ENCODE data around the gene SYPL1.

SYPL1 gene

DNA sequence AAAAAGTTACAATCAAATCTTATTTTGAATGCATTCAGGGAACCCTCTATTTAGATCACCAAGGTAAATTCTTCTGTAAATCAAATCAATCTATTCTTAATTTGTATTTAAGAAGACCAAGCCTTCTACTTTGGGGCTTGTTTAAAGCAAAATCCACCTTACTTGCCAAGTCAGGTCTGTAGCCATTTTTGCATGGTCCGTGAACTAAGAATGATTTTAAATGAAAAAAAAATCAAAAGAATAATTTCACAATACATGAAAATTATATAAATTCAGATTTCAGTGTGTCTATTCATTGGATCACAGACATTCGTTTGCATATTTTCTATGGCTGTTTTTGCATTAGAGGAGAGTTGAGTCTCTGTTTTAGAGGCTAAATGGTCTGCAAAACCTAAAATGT lies 59.4 kb downstream of the SYPL1 start:
- ChIA-PET POLR2A (no interaction called here), CTCF (interaction anchor here (0.7 kb wide), 1 partner anchor 115 kb away, joined by 3 read pairs; no protein-coding TSS in a partner anchor)
- Histone ChIP-seq H3K4me3 (ENCODE audit: low read depth, low read length) (no peak overlapping the region), H3K4me1 (ENCODE audit: control insufficient read depth, insufficient read depth, low read length) (peaks cover 2% of the 10 kb centered on the region; the same call in 1 of the 2 replicates), H3K9me3 (ENCODE audit: control insufficient read depth, insufficient read depth, low read depth, low read length) (no peaks in the 10 kb centered on the region), H3K36me3 (ENCODE audit: control insufficient read depth in 2 of 2, insufficient read depth in 1 of 2, low read length in 2 of 2) (no peaks in the 10 kb centered on the region), H3K27ac (ENCODE audit: extremely low read depth, low read depth, low read length) (no peak overlapping the region)
- no peak for TF ChIP-seq ZNF530 (tag by site-specific recombination; IDR thresholded peaks at IDR 0.05; ENCODE audit: low read depth)
- no peak for TF ChIP-seq ZNF16 (tag by site-specific recombination; IDR thresholded peaks at IDR 0.05; ENCODE audit: low read depth)
- no peak for TF ChIP-seq ZBTB1 (tag by site-specific recombination; IDR thresholded peaks at IDR 0.05)
- TF ChIP-seq ZNF639 (tag by site-specific recombination; IDR thresholded peaks at IDR 0.05), result no peak

DNA sequence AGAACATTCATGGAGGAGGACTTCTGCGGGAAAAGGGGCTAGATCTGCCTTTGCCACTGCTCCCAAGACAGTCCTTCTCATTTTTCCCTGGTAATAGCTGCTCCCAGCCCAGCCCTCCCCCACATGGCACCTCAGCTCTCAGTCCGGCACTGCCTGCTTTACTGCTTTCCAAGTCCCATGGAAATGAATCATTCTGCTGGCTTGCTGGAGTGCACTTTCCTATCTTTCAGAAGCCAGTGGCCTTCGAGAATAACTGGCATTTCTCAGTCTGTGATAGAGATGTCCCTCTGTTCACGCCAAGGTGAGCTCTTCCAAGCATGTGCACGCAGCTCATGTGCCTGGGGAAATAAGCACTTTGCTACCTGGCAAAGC lies 61.4 kb downstream of the SYPL1 start:
- H3K4me3 ChIP-seq (ENCODE audit: low read depth, low read length), result no peak overlapping the region
- ChIA-PET POLR2A (no interaction called here), CTCF (interaction anchor here (1.0 to 3.0 kb wide), 4 partner anchors 103 to 394 kb away, joined by 3 to 27 read pairs (median 5); no protein-coding TSS in a partner anchor)
- no peaks in the 10 kb centered on the region for H3K9me3 ChIP-seq (ENCODE audit: control insufficient read depth, insufficient read depth, low read depth, low read length)
- TF ChIP-seq ZNF175 (tag by site-specific recombination; IDR thresholded peaks at IDR 0.05) (no peak), ZNF394 (tag by site-specific recombination; IDR thresholded peaks at IDR 0.05; ENCODE audit: borderline replicate concordance) (no peak), ZNF791 (tag by site-specific recombination; IDR thresholded peaks at IDR 0.05) (no peak), ZNF610 (tag by site-specific recombination; IDR thresholded peaks at IDR 0.05; ENCODE audit: borderline replicate concordance) (no peak), SP3 (tag by site-specific recombination; IDR thresholded peaks at IDR 0.05) (no peak)
- TF ChIP-seq, protein P1, sequence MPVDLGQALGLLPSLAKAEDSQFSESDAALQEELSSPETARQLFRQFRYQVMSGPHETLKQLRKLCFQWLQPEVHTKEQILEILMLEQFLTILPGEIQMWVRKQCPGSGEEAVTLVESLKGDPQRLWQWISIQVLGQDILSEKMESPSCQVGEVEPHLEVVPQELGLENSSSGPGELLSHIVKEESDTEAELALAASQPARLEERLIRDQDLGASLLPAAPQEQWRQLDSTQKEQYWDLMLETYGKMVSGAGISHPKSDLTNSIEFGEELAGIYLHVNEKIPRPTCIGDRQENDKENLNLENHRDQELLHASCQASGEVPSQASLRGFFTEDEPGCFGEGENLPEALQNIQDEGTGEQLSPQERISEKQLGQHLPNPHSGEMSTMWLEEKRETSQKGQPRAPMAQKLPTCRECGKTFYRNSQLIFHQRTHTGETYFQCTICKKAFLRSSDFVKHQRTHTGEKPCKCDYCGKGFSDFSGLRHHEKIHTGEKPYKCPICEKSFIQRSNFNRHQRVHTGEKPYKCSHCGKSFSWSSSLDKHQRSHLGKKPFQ (tag by site-specific recombination; IDR thresholded peaks at IDR 0.05), result no peak
- no peak overlapping the region for H3K27ac ChIP-seq (ENCODE audit: extremely low read depth, low read depth, low read length)
- no peaks in the 10 kb centered on the region for H3K36me3 ChIP-seq (ENCODE audit: control insufficient read depth in 2 of 2, insufficient read depth in 1 of 2, low read length in 2 of 2)
- H3K4me1 ChIP-seq (ENCODE audit: control insufficient read depth, insufficient read depth, low read length), result peaks cover 3% of the 10 kb centered on the region; the same call in 1 of the 2 replicates

DNA sequence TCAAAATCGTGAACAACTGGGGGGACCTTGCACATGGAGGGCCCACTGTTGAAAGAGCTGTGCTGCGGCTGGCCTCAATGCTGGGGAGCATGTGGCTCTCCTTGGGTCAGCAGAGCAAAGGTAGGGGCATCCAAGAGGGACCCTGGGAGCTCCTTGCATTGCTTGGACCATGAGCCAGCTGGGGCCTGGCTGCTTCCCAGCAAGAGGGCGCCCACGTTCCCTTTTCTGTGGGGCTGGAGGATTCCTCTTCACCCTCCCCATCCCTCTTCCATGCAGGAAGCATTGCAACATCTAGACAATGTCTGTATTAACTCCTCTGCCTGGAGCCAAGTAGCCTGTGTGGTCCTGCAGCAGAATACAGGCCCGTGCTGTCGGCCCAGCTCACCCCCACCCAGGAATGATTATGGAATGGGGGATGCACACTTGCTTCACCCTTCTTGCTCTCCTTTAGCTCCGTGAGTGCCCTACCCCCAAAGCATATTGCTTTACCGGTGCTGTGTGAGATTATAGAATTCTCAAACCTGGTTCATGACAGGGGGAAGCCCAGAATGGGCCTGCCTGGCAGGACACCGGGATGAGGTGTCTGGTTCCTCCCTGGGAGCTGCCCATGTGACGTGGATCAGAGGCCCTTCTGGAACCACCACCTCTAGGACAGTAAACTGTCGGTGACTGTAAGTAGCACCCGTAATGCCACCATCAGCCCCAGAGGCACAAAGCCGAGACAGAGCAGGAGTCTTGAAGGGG lies 61.9 kb downstream of the SYPL1 start:
- peaks cover 3% of the 10 kb centered on the region; the same call in 1 of the 2 replicates for H3K4me1 ChIP-seq (ENCODE audit: control insufficient read depth, insufficient read depth, low read length)
- CTCF ChIA-PET, result interaction anchor here (0.9 to 3.0 kb wide), 5 partner anchors 103 to 393 kb away, joined by 3 to 27 read pairs (median 5); no protein-coding TSS in a partner anchor
- no peaks in the 10 kb centered on the region for H3K36me3 ChIP-seq (ENCODE audit: control insufficient read depth in 2 of 2, insufficient read depth in 1 of 2, low read length in 2 of 2)
- POLR2A ChIA-PET, result no interaction called here
- no peak overlapping the region for H3K27ac ChIP-seq (ENCODE audit: extremely low read depth, low read depth, low read length)
- no peaks in the 10 kb centered on the region for H3K9me3 ChIP-seq (ENCODE audit: control insufficient read depth, insufficient read depth, low read depth, low read length)
- H3K4me3 ChIP-seq (ENCODE audit: low read depth, low read length), result no peak overlapping the region
- TF ChIP-seq SCRT1 (tag by site-specific recombination; IDR thresholded peaks at IDR 0.05; ENCODE audit: borderline replicate concordance), result no peak
- TF ChIP-seq, protein P2, sequence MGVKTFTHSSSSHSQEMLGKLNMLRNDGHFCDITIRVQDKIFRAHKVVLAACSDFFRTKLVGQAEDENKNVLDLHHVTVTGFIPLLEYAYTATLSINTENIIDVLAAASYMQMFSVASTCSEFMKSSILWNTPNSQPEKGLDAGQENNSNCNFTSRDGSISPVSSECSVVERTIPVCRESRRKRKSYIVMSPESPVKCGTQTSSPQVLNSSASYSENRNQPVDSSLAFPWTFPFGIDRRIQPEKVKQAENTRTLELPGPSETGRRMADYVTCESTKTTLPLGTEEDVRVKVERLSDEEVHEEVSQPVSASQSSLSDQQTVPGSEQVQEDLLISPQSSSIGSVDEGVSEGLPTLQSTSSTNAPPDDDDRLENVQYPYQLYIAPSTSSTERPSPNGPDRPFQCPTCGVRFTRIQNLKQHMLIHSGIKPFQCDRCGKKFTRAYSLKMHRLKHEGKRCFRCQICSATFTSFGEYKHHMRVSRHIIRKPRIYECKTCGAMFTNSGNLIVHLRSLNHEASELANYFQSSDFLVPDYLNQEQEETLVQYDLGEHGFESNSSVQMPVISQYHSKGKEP (tag by site-specific recombination; IDR thresholded peaks at IDR 0.05), result 0 out of 2 replicates have a peak, but pooled peaks have one; percentile 12

Measured in HEK293 (cell line).